AG04450 (cell line): Measurements from ENCODE around the gene SELPLG. TPM values are rescaled to one million over a fixed set of nuclear protein-coding genes. Genes with fewer than 3 reads are reported as not detected.

Experiments used
- CTCF ChIA-PET: fragments of 300-600, 350-600 bp; formaldehyde crosslinking; extraction: SDS; loops from one replicate; lab custom pipeline; 2022; ENCODE audit warnings: antibody characterized with exemption, inconsistent platforms; lab: Charles Lee
- POLR2A ChIA-PET: fragments of 350-600 bp; formaldehyde crosslinking; extraction: SDS; loops from one replicate; lab custom pipeline; 2021; ENCODE audit warnings: antibody characterized with exemption, inconsistent platforms; lab: Yijun Ruan, JAX
- DNase-seq: peaks from one replicate; pipeline ENCODE4 v3.0.0-alpha.2; 2011; ENCODE audit warnings: low read depth, low spot score
- H3K27ac ChIP-seq: one replicate; pipeline ENCODE4 v1.5.1; 2012; ENCODE audit warnings: low read depth, low read length, control low read depth
- H3K27me3 ChIP-seq: one replicate; pipeline ENCODE4 v1.6.0; 2012; ENCODE audit warnings: low read length; ENCODE audit not compliant: control insufficient read depth, insufficient read depth
- H3K4me3 ChIP-seq: 2 replicates; pipeline ENCODE4 v1.5.1; 2011; ENCODE audit warnings: mild to moderate bottlenecking, low read depth, low read length, control low read depth
- H3K9me3 ChIP-seq: 2 replicates; pipeline ENCODE4 v1.5.1; 2012; ENCODE audit warnings: low read length; ENCODE audit not compliant: control insufficient read depth, insufficient read depth
- CTCF ChIP-seq: IDR thresholded peaks from 2 replicates; pipeline ENCODE4 v1.5.1; 2011; ENCODE audit warnings: low read depth, low read length, control low read depth, inconsistent platforms
- polyA plus RNA-seq: library from polyadenylated mRNA; depleted of rRNA; stranded (reverse); fragments of >200 nt; gene quantifications from 2 replicates; pipeline ENCODE4 v1.2.3, GENCODE V29; 2011

Gene SELPLG
- polyA plus RNA-seq, 1 experiment: 6.1 TPM

GRCh38 chr12:108582978-108583770 lies 50.5 kb downstream of the SELPLG start:
- Histone ChIP-seq H3K9me3 (no peaks in the 10 kb centered on the region; the same call in 1 of the 2 replicates), H3K27me3 (peaks cover 2% of the 10 kb centered on the region), H3K4me3 (no peak overlapping the region), H3K27ac (no peak overlapping the region)
- DNase-seq: no peak
- ChIA-PET POLR2A (interaction anchor here (0.5 to 1.0 kb wide), 2 partner anchors 21 to 828 kb away, joined by 3 read pairs; partner anchors contain the start of gene ISCU), CTCF (interaction anchor here (1.3 kb wide), 1 partner anchor 13 kb away, joined by 4 read pairs; no protein-coding TSS in a partner anchor)
- no peak for TF ChIP-seq CTCF

- ChIA-PET CTCF (interaction anchor here (1.3 kb wide), 1 partner anchor 12 kb away, joined by 4 read pairs; no protein-coding TSS in a partner anchor), POLR2A (no interaction called here)
- TF ChIP-seq CTCF: no peak
- no peak for DNase-seq
- Histone ChIP-seq H3K27ac (no peak overlapping the region), H3K9me3 (no peaks in the 10 kb centered on the region; the same call in 1 of the 2 replicates), H3K27me3 (peaks cover 2% of the 10 kb centered on the region), H3K4me3 (no peak overlapping the region)
Measured at GRCh38 chr12:108582509-108582908, 51.2 kb downstream of the SELPLG start.

GRCh38 chr12:108581311-108582227 lies 52.1 kb downstream of the SELPLG start:
- ChIA-PET POLR2A (no interaction called here), CTCF (interaction anchor here (0.6 to 1.3 kb wide), 2 partner anchors 11 to 36 kb away, joined by 3 to 4 read pairs; no protein-coding TSS in a partner anchor)

GRCh38 chr12:108580531-108580930 lies 53.2 kb downstream of the SELPLG start:
- ChIA-PET POLR2A (no interaction called here), CTCF (no interaction called here)
- H3K27ac ChIP-seq: no peak overlapping the region

More at GRCh38 chr12:108581311-108582227, 52.1 kb downstream of the SELPLG start:
- Histone ChIP-seq H3K27ac (no peak overlapping the region), H3K4me3 (no peak overlapping the region), H3K27me3 (peaks cover 2% of the 10 kb centered on the region), H3K9me3 (no peaks in the 10 kb centered on the region; the same call in 1 of the 2 replicates)
- no peak for TF ChIP-seq CTCF
- DNase-seq: no peak

More at GRCh38 chr12:108580531-108580930, 53.2 kb downstream of the SELPLG start:
- DNase-seq: no peak
- H3K9me3 ChIP-seq: no peaks in the 10 kb centered on the region; the same call in 1 of the 2 replicates
- TF ChIP-seq CTCF: no peak
- H3K4me3 ChIP-seq: no peak overlapping the region
- H3K27me3 ChIP-seq: peaks cover 2% of the 10 kb centered on the region
